MCF 10A (cell line): ENCODE data around the gene CEMP1. TPM values are rescaled to one million over a fixed set of nuclear protein-coding genes. Genes with fewer than 3 reads are reported as not detected.

ENCODE experiments used
- BruUV-seq: library from RNA; stranded (reverse); fragments of 400-500 nt; replicated peaks from 2 replicates; lab custom pipeline; 2021; lab: Mats Ljungman, UMichigan
- CTCF ChIA-PET: fragments of 300-600 bp; sonication (Branson Sonifier 250); formaldehyde crosslinking; extraction: SDS; loops from one replicate; lab custom pipeline; 2021; ENCODE audit warnings: antibody characterized with exemption, inconsistent platforms; lab: Yijun Ruan, JAX
- POLR2A ChIA-PET: fragments of 300-600, 350-650 bp; sonication (Branson Sonifier 250); formaldehyde crosslinking; extraction: SDS; loops from one replicate; lab custom pipeline; 2020; ENCODE audit warnings: antibody characterized with exemption, inconsistent platforms; lab: Yijun Ruan, JAX
- DNase-seq: peaks from one replicate; pipeline ENCODE4 v3.0.0-alpha.2; 2018; ENCODE audit not compliant: unreplicated experiment
- H3K27ac Mint-ChIP-seq: one replicate; pipeline ENCODE4 v1.8.0; 2022; ENCODE audit warnings: mild to moderate bottlenecking, low read depth, mixed read lengths; ENCODE audit not compliant: unreplicated experiment
- H3K27me3 Mint-ChIP-seq: one replicate; pipeline ENCODE4 v1.8.0; 2022; ENCODE audit warnings: mixed read lengths; ENCODE audit not compliant: insufficient read depth, unreplicated experiment
- H3K36me3 Mint-ChIP-seq: one replicate; pipeline ENCODE4 v1.8.0; 2022; ENCODE audit warnings: mild to moderate bottlenecking, moderate library complexity, mixed read lengths; ENCODE audit not compliant: insufficient read depth, unreplicated experiment
- H3K4me1 Mint-ChIP-seq: one replicate; pipeline ENCODE4 v1.8.0; 2022; ENCODE audit warnings: mixed read lengths; ENCODE audit not compliant: insufficient read depth, unreplicated experiment
- H3K4me3 Mint-ChIP-seq: one replicate; pipeline ENCODE4 v1.8.0; 2022; ENCODE audit warnings: mild to moderate bottlenecking, moderate library complexity, mixed read lengths; ENCODE audit not compliant: unreplicated experiment
- H3K9me3 Mint-ChIP-seq: one replicate; pipeline ENCODE4 v1.8.0; 2022; ENCODE audit warnings: mixed read lengths; ENCODE audit not compliant: unreplicated experiment
- CTCF ChIP-seq: fragments of 200-600 bp; IDR thresholded peaks from one replicate; pipeline ENCODE4 v1.8.0; 2022; ENCODE audit warnings: antibody characterized with exemption, mild to moderate bottlenecking; ENCODE audit not compliant: unreplicated experiment
- intact Hi-C: fragments of 100-400 bp; cut with micrococcal nuclease; formaldehyde crosslinking; loops from 2 replicates; pipeline ENCODE4 v1.14.1; 2022
- total RNA-seq: library from RNA; stranded (reverse); gene quantifications from 2 replicates; pipeline ENCODE4 v1.2.3, GENCODE V29; 2022

CEMP1 gene
- total RNA-seq, 1 experiment from 2014 or later: not detected

- Mint-ChIP-seq H3K9me3 (no peaks in the 10 kb centered on the region), H3K4me1 (peaks cover 4% of the 10 kb centered on the region), H3K27me3 (no peaks in the 10 kb centered on the region), H3K36me3 (no peaks in the 10 kb centered on the region), H3K4me3 (no peak overlapping the region), H3K27ac (peak overlapping the region; percentile 32)
- POLR2A ChIA-PET: no interaction called here
- no peak for TF ChIP-seq CTCF
- intact Hi-C loops: no loop called here
- no peak for DNase-seq
- BruUV-seq: no TSS peak
- CTCF ChIA-PET: no interaction called here
Observed at GRCh38 chr16:2486645-2487516, 44.3 kb downstream of the CEMP1 start.

GRCh38 chr16:2485811-2486507 is 45.2 kb downstream of the CEMP1 start:
- H3K27ac Mint-ChIP-seq: no peak overlapping the region
- no TSS peak for BruUV-seq
- ChIA-PET POLR2A (no interaction called here), CTCF (interaction anchor here (2.3 kb wide), 1 partner anchor 16 kb away, joined by 4 read pairs; no protein-coding TSS in a partner anchor)
- no peaks in the 10 kb centered on the region for H3K36me3 Mint-ChIP-seq
- H3K4me1 Mint-ChIP-seq: peaks cover 4% of the 10 kb centered on the region
- DNase-seq: no peak
- no peak overlapping the region for H3K4me3 Mint-ChIP-seq
- no peak for TF ChIP-seq CTCF
- intact Hi-C loops: no loop called here
- H3K27me3 Mint-ChIP-seq: no peaks in the 10 kb centered on the region
- no peaks in the 10 kb centered on the region for H3K9me3 Mint-ChIP-seq

- H3K4me3 Mint-ChIP-seq: no peak overlapping the region
- ChIA-PET CTCF (interaction anchor here (0.6 to 2.3 kb wide), 3 partner anchors 9 to 145 kb away, joined by 3 to 4 read pairs (median 3); partner anchors contain the start of gene ABCA3), POLR2A (interaction anchor here (0.6 kb wide), 1 partner anchor 16 kb away, joined by 3 read pairs; no protein-coding TSS in a partner anchor)
- intact Hi-C loops: no loop called here
- no peaks in the 10 kb centered on the region for H3K27me3 Mint-ChIP-seq
- peaks cover 4% of the 10 kb centered on the region for H3K4me1 Mint-ChIP-seq
- H3K9me3 Mint-ChIP-seq: no peaks in the 10 kb centered on the region
- no peak for TF ChIP-seq CTCF
- no peak overlapping the region for H3K27ac Mint-ChIP-seq
- peaks cover 4% of the 10 kb centered on the region for H3K36me3 Mint-ChIP-seq
- no peak for DNase-seq
- no TSS peak for BruUV-seq
Observed at GRCh38 chr16:2484898-2485508, 46.2 kb downstream of the CEMP1 start.
